ENCODE measurements around the gene CEACAM21. TPM values are rescaled to one million over a fixed set of nuclear protein-coding genes. Genes with fewer than 3 reads are reported as not detected.

Gene CEACAM21
- total RNA-seq, 1 experiment from 2014 or later, result not detected

DNA sequence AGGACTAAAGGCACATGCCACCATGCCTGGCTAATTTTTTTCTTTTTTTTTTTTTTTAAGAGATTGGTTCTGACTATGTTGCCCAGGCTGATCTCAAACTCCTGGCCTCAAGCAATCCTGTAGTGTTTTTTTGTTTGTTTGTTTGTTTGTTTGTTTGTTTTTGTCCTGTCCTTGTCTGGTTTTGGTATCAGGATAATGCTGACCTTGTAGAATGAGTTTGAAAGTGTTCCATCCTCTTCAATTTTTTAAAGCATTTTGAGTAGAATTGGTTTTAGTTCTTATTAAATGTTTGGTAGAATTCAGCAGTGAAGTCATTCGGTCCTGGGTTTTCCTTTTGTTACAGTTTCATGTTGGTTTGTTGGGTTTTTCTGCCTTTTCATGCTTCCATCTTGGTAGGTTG is 31.7 kb downstream of the CEACAM21 start:
- no peak overlapping the region for H3K4me3 ChIP-seq (ENCODE audit: insufficient read depth, low read depth, low read length)
- no peaks in the 10 kb centered on the region for H3K27me3 ChIP-seq (ENCODE audit: control insufficient read depth, insufficient read depth, low read length)
- H3K36me3 ChIP-seq (replicated peaks; ENCODE audit: control insufficient read depth, insufficient read depth, low read length), result no peaks in the 10 kb centered on the region
- DNase-seq, result no peak

DNA sequence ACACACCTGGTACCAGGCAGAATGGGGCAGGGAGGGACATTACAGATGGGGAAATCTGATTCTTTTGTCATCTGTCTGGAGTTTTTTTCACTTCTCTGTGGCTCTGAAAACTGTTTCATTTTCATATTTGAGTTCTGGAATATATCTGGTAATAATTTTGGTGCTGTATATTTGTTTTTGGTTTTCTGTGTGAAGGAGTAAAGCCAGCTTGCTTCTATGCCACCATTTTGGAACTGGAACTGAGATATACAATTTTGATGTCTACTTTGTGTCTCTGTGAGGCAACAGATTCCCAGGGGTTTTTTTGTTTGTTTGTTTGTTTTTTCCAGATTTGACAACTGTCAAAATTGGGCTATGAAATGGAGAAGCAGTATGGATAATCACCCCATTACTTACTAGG is 34.8 kb downstream of the CEACAM21 start:
- H3K27me3 ChIP-seq (ENCODE audit: control insufficient read depth, insufficient read depth, low read length), result no peaks in the 10 kb centered on the region
- no peak for DNase-seq
- H3K36me3 ChIP-seq (replicated peaks; ENCODE audit: control insufficient read depth, insufficient read depth, low read length), result no peaks in the 10 kb centered on the region
- H3K4me3 ChIP-seq (ENCODE audit: insufficient read depth, low read depth, low read length), result no peak overlapping the region

DNA sequence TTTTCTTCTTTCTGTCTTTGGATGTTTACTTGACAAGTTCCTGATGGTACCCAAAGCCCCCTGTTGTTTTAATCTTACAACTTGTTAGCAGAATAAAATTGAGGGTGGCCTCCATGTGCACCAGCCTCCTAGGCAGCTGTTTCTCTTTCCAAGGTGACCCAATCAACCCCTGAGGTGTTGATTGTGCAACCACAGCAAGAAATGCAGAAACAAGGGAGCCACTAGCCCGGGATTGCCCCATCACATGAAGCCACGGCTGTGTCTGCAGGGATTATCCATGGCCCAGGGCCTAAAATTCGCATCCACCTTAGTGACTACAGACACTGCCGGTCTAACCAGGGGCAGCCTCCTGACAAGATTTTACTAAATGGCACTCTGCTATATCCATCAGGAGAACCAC is 36.5 kb downstream of the CEACAM21 start:
- Histone ChIP-seq H3K27me3 (ENCODE audit: control insufficient read depth, insufficient read depth, low read length) (no peaks in the 10 kb centered on the region), H3K36me3 (replicated peaks; ENCODE audit: control insufficient read depth, insufficient read depth, low read length) (no peaks in the 10 kb centered on the region), H3K4me3 (ENCODE audit: insufficient read depth, low read depth, low read length) (no peak overlapping the region)
- no peak for DNase-seq

DNA sequence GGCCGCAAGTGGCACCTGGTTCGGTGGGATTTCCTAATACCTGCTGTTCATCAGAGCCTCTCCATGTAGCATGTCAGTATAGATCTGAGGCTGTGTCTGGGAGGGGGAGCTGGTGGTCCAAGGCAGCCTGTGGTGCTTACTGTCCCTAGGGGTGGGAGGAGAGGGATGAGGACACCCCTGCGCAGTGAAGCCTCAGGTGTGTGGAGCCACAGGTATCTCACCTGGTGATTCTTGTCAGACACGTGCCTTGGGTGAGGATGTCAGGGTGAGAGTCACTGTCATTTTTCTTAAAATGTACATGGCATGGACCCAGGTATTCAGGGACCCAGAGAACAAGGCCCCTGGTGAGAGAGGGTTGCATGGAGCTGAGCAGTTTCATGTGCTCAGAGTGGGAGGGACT is 39.2 kb downstream of the CEACAM21 start:
- no peaks in the 10 kb centered on the region for H3K36me3 ChIP-seq (replicated peaks; ENCODE audit: control insufficient read depth, insufficient read depth, low read length)
- no peak for DNase-seq
- H3K4me3 ChIP-seq (ENCODE audit: insufficient read depth, low read depth, low read length), result no peak overlapping the region
- no peaks in the 10 kb centered on the region for H3K27me3 ChIP-seq (ENCODE audit: control insufficient read depth, insufficient read depth, low read length)

DNA sequence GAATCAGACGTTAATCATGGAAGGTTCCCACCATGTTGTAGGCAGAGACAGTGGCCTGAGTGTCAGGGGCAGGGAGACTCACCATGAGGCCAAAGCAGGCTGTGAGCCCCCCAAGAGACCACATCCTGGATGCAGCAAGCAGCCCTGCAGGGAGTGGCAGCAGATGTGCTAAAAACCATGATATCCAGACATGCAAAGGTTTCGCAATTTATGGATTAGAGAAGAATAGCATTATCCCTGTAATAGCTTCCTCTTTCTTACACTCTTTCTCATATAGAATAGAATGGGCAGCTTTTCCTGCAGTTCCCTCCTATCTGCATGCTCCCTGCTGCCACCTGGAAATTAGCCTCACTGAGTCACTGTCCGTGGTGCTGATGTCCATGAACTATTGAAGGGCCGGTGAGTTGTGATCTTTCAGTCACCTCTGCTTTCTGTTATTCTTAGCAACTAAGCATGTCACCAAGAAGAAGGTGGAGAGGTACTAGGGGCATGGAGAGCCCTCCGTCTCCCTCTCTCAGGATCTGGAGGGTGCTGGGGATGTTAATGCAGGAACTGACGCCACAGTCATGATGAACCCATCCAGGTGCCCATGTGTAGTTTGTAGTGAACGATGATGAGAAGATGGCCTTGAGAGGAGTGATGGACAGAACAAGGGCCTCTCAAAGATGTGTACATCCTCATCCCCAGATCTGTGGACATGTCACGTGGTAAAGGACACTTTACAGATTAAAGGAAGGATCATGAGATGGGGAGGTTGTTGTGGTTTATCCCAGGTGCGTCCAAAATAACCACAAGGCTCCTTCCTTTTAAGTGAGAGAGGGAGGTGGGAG is 41.0 kb downstream of the CEACAM21 start:
- H3K36me3 ChIP-seq (replicated peaks; ENCODE audit: control insufficient read depth, insufficient read depth, low read length), result no peaks in the 10 kb centered on the region
- H3K27me3 ChIP-seq (ENCODE audit: control insufficient read depth, insufficient read depth, low read length), result no peaks in the 10 kb centered on the region
- H3K4me3 ChIP-seq (ENCODE audit: insufficient read depth, low read depth, low read length), result no peak overlapping the region
- no peak for DNase-seq

DNA sequence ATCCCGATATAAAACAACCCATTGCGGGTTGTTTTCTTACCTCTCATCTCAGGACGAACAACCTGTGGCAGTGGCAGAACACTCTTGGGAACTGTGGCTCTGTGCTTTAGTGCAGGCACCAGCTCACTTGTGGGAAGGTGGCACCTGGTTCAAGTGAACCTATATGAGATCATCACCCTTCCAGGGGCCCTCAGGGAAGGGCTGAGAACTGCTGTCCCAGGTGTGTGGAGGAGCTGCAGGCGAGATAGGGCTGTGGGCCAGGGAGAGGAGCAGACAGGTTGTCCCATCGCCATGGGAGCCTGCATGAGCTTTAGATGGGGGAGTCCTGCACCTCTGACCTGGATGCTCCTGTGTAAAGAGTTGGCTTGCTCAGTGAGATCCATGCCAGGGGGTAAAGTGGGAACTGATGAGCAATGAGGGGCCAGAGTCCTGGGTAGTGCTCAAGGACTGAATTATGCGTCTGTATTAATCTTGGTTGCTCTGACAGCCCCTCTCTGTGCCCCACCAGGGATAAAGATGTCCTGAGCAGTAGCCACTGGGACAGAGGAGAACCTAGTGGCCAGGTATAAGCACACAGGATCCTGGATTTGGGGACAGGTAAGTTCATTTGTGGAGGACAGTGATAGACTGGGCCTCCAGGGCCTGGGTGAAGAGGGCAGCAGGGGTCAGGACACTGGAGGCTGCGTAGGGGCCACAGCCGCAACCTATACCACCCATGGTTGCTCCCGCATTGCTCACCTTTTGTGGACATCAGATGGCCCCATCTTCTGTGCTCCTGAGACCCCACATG is 42.2 kb downstream of the CEACAM21 start:
- no peak overlapping the region for H3K4me3 ChIP-seq (ENCODE audit: insufficient read depth, low read depth, low read length)
- H3K36me3 ChIP-seq (replicated peaks; ENCODE audit: control insufficient read depth, insufficient read depth, low read length), result no peaks in the 10 kb centered on the region
- DNase-seq, result no peak
- no peaks in the 10 kb centered on the region for H3K27me3 ChIP-seq (ENCODE audit: control insufficient read depth, insufficient read depth, low read length)

DNA sequence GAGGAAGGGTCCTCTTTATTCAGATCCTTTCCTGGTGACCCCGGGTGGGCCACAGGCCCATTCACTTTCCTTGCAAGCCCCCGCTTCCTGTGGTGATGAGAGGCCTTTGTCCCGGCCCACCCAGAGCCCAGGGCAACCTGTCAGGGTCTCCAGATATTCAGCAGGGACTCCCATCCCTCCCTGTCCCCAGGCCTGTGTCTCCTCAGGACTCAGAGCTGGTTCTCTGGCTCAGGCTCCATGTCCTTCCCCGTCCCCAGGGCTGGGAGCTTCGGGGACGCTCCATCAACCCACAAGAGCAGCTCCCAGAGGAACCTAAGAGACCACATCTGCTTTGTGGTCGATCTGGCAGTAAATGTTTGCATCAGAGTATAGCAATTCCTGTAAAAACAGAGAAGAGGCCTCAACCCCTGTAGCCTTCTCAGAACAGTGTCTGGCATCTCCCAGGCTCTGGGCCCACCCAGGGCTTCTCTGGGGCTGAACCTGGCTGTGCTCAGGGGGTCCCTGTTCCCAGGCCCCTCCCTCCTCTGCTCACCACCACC is 43.1 kb downstream of the CEACAM21 start:
- Histone ChIP-seq H3K27me3 (ENCODE audit: control insufficient read depth, insufficient read depth, low read length) (no peaks in the 10 kb centered on the region), H3K4me3 (ENCODE audit: insufficient read depth, low read depth, low read length) (no peak overlapping the region), H3K36me3 (replicated peaks; ENCODE audit: control insufficient read depth, insufficient read depth, low read length) (no peaks in the 10 kb centered on the region)
- no peak for DNase-seq

DNA sequence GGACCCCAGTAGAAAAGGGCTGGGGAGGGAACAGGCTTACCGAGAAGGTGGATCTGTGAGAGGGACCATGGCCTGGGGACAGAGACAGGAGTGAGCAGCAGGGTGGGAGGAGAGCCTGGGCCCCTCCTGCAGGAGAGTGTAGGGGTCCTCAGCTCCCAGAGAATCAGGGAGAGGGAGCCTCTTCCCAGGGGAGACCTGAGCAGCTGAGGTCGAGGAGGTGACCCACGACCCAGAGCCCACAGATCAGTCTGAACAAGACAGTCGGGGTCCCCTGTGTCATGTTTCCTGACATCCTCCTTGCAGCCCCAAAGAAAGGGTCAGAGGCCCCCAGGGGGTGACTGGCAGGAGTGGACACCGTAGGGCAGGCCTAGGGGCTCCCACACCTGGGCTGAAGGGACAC is 44.2 kb downstream of the CEACAM21 start:
- no peak for DNase-seq
- no peaks in the 10 kb centered on the region for H3K27me3 ChIP-seq (ENCODE audit: control insufficient read depth, insufficient read depth, low read length)
- no peak overlapping the region for H3K4me3 ChIP-seq (ENCODE audit: insufficient read depth, low read depth, low read length)
- H3K36me3 ChIP-seq (replicated peaks; ENCODE audit: control insufficient read depth, insufficient read depth, low read length), result no peaks in the 10 kb centered on the region

DNA sequence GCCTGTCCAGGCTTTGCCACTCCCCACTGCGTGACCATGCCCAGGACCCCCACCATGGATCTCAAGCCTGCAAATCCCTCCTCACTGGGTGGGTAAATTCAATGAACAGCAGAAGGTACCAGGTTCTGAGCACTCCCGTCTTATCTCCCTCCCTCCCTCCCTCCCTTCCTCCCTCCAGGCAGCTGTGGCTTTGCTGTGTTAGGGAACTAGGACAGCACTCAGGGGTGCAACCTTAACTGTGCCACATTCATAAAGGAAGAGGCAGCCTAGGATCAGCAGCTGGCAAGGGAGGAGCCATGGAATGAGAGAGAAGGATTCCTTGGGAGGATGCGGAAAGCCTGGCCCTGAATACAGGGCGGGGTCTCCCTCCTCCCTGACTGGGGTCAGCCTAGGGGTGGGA is 45.3 kb downstream of the CEACAM21 start:
- H3K36me3 ChIP-seq (replicated peaks; ENCODE audit: control insufficient read depth, insufficient read depth, low read length), result no peaks in the 10 kb centered on the region
- DNase-seq, result no peak
- no peaks in the 10 kb centered on the region for H3K27me3 ChIP-seq (ENCODE audit: control insufficient read depth, insufficient read depth, low read length)

DNA sequence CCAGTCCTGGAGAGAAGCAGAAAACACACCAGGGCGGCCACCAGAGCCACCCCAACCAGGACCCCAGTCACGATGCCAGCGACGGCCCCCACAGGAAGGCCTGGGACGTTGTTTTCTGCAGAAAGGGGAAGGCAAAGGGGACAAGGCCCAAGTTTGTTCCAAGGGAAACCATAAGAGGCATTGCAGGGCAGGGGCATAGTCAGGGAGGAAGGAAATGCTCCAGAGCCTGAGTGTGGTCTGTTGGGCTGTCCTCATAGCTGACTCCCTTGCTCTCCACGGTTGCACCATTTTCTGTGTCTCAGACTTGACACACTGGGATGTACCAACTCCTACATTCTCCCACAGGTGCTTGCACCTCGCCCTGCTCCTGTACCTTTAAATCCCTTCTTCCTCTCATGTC is 45.7 kb downstream of the CEACAM21 start:
- no peak for DNase-seq
- Histone ChIP-seq H3K4me3 (ENCODE audit: insufficient read depth, low read depth, low read length) (no peak overlapping the region), H3K36me3 (replicated peaks; ENCODE audit: control insufficient read depth, insufficient read depth, low read length) (no peaks in the 10 kb centered on the region), H3K27me3 (ENCODE audit: control insufficient read depth, insufficient read depth, low read length) (no peaks in the 10 kb centered on the region)

More for the DNA sequence above, 45.3 kb downstream of the CEACAM21 start:
- H3K4me3 ChIP-seq (ENCODE audit: insufficient read depth, low read depth, low read length), result no peak overlapping the region

DNA sequence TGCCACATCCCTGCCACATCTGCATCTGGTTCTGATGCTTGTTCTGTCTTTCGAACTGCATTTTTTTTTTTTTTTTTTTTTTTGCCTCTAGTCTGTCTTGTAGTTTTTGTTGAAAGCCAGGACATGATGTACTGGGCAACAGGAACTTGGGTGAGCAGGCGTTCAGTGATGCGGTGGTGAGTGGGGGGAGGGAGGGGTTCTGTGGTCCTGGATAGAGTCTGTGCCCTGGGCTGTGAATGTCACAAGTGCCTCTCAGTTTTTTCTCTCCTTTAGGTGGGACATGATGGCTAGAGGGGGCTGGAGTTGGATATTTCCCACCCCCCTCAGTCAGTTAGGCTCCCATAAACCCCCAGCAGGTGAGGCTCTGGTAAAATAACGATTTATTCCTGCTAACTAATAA is 47.4 kb downstream of the CEACAM21 start:
- DNase-seq, result no peak
- Histone ChIP-seq H3K36me3 (replicated peaks; ENCODE audit: control insufficient read depth, insufficient read depth, low read length) (no peaks in the 10 kb centered on the region), H3K4me3 (ENCODE audit: insufficient read depth, low read depth, low read length) (no peak overlapping the region), H3K27me3 (ENCODE audit: control insufficient read depth, insufficient read depth, low read length) (no peaks in the 10 kb centered on the region)

DNA sequence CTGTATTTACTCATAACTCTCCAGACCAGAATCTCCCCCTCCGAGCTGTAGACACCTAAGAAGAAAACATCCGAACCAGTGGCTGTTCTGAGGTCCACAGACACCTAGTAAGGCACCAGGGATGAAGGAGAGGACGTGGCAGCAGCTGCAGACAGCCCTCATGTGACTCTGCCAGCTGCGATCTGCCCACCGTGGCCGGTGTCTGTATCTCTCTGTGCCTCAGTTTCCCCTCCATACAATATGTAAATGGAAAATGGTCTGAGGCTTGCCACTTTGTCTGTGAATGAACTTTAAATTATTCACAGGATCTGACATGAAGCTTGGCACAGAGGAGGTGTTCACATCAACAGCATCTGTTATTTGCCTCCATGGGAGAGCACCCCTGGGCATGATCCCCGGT is 48.5 kb downstream of the CEACAM21 start:
- no peak for DNase-seq
- Histone ChIP-seq H3K4me3 (ENCODE audit: insufficient read depth, low read depth, low read length) (no peak overlapping the region), H3K27me3 (ENCODE audit: control insufficient read depth, insufficient read depth, low read length) (no peaks in the 10 kb centered on the region), H3K36me3 (replicated peaks; ENCODE audit: control insufficient read depth, insufficient read depth, low read length) (no peaks in the 10 kb centered on the region)

DNA sequence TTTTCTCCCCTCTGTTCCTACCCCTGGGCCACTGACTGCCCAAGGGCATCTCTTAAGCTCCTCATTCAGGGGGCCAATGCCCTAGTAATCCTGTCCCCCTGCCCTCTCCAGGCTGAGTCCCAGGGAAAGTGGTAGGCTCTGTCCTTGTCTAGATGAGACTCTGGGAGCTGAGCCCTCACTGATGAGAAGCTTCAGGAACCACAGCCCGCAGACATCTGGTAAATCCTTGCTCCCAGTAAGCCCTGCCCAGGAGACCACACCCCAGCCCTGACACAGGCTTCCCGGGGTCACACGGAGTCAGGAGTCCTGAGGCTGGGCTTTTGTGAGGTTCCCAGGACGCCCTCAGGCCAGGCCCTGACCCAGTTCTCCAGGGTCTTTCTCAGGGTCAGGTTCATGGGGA is 49.0 kb downstream of the CEACAM21 start:
- Histone ChIP-seq H3K4me3 (ENCODE audit: insufficient read depth, low read depth, low read length) (no peak overlapping the region), H3K27me3 (ENCODE audit: control insufficient read depth, insufficient read depth, low read length) (no peaks in the 10 kb centered on the region), H3K36me3 (replicated peaks; ENCODE audit: control insufficient read depth, insufficient read depth, low read length) (no peaks in the 10 kb centered on the region)
- no peak for DNase-seq

DNA sequence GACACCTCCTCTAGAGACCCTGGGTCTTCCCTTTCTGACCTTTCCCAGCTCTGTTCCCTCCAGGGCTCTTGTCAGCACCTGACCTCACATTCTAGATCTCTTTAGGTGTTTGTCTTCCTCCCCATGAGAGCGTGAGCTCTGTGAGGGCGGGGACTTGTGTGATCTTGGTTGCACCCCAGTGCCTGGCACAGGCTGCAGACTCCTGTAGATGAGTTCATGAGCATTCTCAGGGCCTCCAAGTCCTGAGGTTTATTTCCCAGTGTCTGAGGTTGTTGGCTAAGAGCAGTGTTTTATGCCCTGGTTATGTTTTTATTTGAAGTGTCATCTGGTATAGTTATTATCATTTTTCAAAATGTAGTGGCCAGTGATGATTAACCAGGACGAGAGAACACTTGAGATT is 50.3 kb downstream of the CEACAM21 start:
- H3K27me3 ChIP-seq (ENCODE audit: control insufficient read depth, insufficient read depth, low read length), result no peaks in the 10 kb centered on the region
- H3K36me3 ChIP-seq (replicated peaks; ENCODE audit: control insufficient read depth, insufficient read depth, low read length), result no peaks in the 10 kb centered on the region
- no peak overlapping the region for H3K4me3 ChIP-seq (ENCODE audit: insufficient read depth, low read depth, low read length)
- no peak for DNase-seq

DNA sequence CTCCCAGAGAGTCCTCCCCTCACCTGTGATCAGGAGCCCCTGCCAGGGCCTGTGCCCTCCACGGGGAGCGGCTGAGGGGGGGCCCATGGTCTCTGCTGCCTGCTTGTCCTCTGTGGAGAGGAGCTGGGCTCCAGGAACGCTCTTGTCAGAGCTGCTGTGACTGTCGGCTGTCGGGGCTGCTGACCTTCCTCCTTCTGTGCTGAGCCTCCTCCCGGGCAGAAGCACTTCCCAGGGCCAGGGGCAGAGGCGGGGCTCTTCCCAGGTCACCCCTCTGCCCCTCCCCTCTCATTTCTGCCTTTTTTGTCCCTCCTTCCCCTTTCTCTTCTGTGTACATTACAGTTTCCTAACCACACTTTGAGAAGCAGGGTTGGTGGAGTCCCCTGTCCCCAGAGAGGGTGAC is 50.9 kb downstream of the CEACAM21 start, which contains the start of gene CEACAM4:
Gene CEACAM4, minus strand, starts transcription at position 198 of the 400 bp plus-strand sequence. Its CDS starts 111 bp downstream, at position 87.
- Histone ChIP-seq H3K27me3 (ENCODE audit: control insufficient read depth, insufficient read depth, low read length) (no peaks in the 10 kb centered on the region), H3K36me3 (replicated peaks; ENCODE audit: control insufficient read depth, insufficient read depth, low read length) (no peaks in the 10 kb centered on the region), H3K4me3 (ENCODE audit: insufficient read depth, low read depth, low read length) (no peak within 1 kb of the TSS)
- no peak for DNase-seq
